DMS53 treated with DMSO at 0.1 percent for 48 hours (cell line): ENCODE data around the gene C2orf69.

Source experiments
- DNase-seq: peaks from one replicate; lab custom pipeline; 2025; ENCODE audit not compliant: unreplicated experiment; lab: John Stamatoyannopoulos, UW

Gene C2orf69

GRCh38 chr2:199914372-199914958, 3.4 kb downstream of the C2orf69 start:
- DNase-seq, result no peak

GRCh38 chr2:199916980-199917379, 5.9 kb downstream of the C2orf69 start:
- no peak for DNase-seq

- DNase-seq, result no peak
Measured at GRCh38 chr2:199922856-199923255, 11.8 kb downstream of the C2orf69 start.

- no peak for DNase-seq
Measured at GRCh38 chr2:199923924-199924323, 12.8 kb downstream of the C2orf69 start.

- no peak for DNase-seq
Measured at GRCh38 chr2:199926806-199927205, 15.7 kb downstream of the C2orf69 start.

- DNase-seq, result no peak
Measured at GRCh38 chr2:199928226-199928625, 17.1 kb downstream of the C2orf69 start.

- DNase-seq, result no peak
Measured at GRCh38 chr2:199928626-199929025, 17.5 kb downstream of the C2orf69 start.

- no peak for DNase-seq
Measured at GRCh38 chr2:199929262-199929661, 18.2 kb downstream of the C2orf69 start.

GRCh38 chr2:199932312-199932855, 21.3 kb downstream of the C2orf69 start:
- no peak for DNase-seq

GRCh38 chr2:199933466-199933865, 22.4 kb downstream of the C2orf69 start:
- DNase-seq, result peak; percentile 30

GRCh38 chr2:199936554-199936953, 25.5 kb downstream of the C2orf69 start:
- DNase-seq, result no peak

GRCh38 chr2:199940373-199940772, 29.3 kb downstream of the C2orf69 start:
- peak; percentile 51 for DNase-seq

- DNase-seq, result no peak
Measured at GRCh38 chr2:199943373-199943772, 32.3 kb downstream of the C2orf69 start.

GRCh38 chr2:199946196-199946595, 35.1 kb downstream of the C2orf69 start:
- no peak for DNase-seq

GRCh38 chr2:199946836-199947235, 35.7 kb downstream of the C2orf69 start:
- DNase-seq, result no peak

- no peak for DNase-seq
Measured at GRCh38 chr2:199950396-199950795, 39.3 kb downstream of the C2orf69 start.

GRCh38 chr2:199951023-199951422, 39.9 kb downstream of the C2orf69 start:
- no peak for DNase-seq

GRCh38 chr2:199955007-199955338, 43.9 kb downstream of the C2orf69 start:
- DNase-seq, result peak; percentile 44

- peak; percentile 79 for DNase-seq
Measured at GRCh38 chr2:199955339-199956061, 44.4 kb downstream of the C2orf69 start, which contains the start of the genes MAIP1 and TYW5. TSS of gene MAIP1 (plus strand) at chr2:199955582. CDS start at chr2:199955799, 217 bp downstream. TSS of gene TYW5 (minus strand) at chr2:199955491. CDS start at chr2:199955470, 21 bp downstream.

- no peak for DNase-seq
Measured at GRCh38 chr2:199956062-199956380, 44.9 kb downstream of the C2orf69 start.

- no peak for DNase-seq
Measured at GRCh38 chr2:199958014-199958413, 46.9 kb downstream of the C2orf69 start.

GRCh38 chr2:199962203-199962602, 51.1 kb downstream of the C2orf69 start:
- no peak for DNase-seq

- no peak for DNase-seq
Measured at GRCh38 chr2:199966405-199966804, 55.3 kb downstream of the C2orf69 start.
